Measurements from ENCODE around the gene LRRC27.

The LRRC27 gene

DNA sequence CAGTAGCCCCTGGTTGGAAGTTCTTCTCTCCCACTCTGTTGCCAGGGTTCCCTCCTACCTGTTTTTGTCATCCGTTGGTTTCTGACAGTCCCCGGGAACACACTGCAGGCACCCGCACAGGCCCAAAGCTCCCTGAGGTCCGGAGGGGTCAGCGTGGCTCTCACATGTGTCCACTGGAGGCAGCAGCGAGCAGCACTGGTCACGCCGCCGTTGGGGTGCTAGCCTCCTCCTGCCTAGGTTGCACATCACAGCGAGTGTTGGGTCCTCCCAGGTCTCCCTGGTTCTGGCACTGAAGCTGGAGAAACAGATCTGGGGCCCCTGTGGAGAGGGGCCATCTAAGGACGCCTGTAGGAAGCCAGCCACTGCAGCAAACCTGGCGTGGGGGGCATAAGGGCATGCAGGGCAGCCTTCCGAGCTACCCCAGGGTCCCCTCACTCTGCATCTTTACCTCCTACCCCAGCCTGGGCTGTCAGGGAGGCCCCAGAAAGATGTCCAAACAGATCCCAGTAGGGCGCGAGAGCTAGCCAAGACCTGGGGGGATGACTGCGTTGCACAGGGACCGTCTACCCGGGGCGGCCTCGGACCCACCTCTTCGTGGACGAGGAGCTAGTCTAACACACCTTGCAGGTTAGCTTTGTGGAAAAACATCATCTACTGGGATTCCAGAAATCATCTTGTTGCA is 28.9 kb downstream of the LRRC27 start:
- DNase-seq, result peak; percentile 37

DNA sequence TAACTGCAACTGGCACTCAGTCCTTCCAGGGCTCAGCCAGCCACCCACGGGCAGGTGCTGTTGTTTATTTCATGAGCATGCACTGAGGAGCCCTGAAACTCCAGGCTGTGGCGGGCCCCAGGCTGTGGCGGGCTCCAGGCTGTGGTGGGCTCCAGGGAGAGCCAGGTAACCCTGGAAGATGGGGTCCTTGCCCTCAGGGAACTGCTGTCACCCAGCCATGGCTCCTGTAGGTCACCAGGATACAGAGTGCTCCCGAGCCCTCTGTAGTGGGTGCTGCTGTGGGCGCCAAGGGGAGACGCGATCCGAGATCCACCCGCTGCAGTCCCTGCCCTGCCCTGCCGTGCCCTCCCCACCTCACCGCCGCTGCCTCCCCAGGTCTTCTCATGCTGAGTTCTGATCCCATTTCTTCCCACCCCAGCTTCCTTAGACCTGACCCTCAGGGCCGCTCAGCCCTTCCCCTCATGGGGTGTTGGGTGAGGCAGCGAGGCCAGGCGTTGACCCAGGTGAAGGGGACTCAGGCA is 29.6 kb downstream of the LRRC27 start:
- no peak for DNase-seq

DNA sequence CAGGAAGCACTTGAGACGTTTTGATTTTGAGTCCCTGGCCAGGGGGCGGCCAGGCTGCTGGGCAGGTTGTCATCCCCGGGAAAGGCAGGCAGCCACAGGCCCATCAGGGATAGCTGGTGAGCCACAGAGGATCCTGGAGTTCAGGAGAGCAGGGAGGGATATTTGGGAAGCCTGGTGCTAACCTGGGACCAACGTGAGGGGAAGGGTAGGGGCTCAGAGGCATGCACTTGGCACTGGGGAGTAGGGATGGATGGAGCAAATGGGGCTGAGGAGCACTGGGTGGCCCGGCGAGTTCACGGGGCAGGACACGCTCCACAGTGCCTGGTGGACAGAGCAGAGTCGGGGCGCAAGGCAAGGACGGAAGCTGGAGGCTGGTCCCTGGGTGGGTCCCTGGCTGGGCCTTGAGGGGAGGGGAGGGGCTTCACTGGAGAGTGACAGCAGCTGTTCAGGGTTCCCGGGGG is 30.2 kb downstream of the LRRC27 start:
- DNase-seq, result no peak

DNA sequence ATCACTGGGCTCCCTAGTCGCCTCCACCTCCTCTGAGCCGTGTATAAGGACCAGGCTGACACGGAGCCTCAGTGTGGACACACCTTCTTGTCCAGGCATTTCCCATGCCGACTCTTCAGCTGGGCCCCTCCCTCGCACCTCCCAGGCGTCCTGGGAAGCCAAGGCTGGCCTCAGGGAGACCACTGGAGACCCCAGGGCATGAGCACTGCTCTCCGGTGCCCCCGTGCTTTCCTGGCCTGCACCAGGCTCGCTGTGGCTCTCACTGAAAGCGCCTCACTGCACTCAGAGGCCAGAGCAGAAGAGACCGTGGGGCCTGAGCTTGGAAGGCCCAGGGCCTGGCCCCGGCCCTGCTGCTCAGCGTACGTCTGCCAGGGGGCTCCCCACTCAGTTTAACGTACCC is 31.4 kb downstream of the LRRC27 start:
- DNase-seq, result no peak

DNA sequence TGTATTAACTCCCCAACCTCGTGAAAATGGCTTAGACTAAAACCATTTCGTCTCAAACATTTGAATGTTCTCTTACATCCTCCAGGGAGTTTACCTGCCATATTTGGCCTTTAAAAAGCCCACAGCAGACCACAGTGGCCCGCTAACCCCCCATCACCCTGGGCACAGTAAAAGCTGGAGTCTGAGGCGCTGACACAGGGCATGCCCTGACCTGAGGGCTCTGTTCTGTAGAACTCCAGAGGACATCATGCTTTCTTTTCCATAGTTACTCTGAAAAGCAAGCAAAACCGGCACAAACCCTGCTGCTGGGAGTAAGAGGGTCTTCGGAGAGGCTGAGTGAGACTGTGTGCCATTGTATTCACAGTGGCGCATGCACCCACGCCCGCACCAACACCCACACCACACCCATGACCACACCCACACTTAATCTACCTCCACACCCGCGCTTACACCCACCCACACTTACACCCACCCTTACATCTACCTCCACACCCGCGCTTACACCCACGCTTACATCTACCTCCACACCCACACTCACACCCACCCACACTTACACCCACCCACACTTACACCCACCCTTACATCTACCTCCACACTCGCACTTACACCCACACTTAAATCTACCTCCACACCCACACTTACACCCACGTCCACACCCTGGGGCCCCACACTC is 32.1 kb downstream of the LRRC27 start:
- no peak for DNase-seq

DNA sequence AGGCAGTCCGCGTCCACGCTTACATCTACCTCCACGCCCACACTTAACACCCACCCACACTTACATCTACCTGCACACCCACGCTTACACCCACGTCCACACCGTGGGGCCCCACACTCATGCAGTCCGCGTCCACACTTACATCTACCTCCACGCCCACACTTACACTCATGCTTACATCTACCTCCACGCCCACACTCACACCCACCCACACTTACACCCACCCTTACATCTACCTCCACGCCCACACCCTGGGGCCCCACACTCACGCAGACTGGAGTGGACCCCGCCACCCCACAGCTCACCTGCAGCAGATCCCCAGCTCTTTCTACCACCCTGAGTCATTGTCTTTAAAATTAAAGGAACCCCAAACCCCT is 32.6 kb downstream of the LRRC27 start:
- DNase-seq, result no peak

DNA sequence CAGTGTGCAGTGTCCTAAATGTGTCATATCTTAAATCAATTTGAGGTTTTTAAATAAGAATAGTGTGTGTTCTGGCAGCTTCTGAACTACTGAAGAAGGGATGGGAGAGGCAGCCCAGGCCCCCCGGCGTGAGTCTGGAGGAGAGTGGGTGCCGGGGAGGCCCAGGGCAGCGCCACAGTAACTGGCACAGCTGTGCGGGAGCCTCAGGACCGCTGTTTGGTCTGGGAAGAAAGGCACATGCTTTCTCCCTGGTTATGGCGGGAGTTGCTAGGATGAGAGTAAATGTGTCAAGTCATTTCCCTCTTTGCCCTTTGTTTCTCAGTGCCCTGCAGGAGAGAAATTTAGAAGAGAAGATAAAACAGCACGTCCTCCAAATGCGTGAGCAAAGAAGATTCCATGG is 33.1 kb downstream of the LRRC27 start:
- DNase-seq, result no peak

DNA sequence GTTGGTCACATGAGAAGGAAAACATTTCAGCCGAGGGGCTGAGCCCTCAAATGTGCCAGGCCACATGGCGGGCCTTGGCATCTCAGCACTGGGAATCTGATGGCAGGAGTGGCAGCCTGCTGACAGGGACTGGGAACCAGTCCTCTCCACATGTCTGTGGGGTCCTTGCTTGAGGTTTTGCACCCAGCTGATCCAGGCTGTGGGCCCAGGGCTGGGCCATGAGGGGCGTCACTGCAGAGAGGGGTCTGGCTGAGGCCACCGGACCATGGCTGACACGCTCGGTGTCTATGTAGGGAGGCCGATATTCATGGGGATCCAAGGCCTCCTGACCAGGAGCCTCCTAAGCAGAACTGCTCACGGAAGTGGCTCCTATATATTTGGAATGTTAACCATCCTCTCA is 34.0 kb downstream of the LRRC27 start:
- no peak for DNase-seq

DNA sequence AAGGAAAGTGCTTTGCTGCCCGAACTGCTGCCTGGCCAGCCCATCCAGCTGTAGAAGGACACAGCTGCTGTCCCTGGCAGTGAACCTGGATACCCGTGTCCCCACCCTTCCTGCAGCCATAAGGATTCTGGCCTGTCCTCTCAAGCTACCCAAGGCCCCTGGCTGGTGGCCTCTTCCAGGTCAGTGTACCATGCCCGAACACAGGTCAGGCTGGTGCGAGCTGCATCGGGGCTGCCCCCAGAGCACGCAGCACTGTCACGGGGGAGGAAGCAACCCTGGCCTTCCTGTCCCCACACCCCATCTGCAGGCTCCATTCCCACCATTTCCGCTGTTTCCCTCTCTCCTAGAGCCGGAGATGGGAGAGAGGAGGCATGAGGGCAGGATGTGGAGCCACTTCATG is 34.5 kb downstream of the LRRC27 start:
- DNase-seq, result no peak

DNA sequence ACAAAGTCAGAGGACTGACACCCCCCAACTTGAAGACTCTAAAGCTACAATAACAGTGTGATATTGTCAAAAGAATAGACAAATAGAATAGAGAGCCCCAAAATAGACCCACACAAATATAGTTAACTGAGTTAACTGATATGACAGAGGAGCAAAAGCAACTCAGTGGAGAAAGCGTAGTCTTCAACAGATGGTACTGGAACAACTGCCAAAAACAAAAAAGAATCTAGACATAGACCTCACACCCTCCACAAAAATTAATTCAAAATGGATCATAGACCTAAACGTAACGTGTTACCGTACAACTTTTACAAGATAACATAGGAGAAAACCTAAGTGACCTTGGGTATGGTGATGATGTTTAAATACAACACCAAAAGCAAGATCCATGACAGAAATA is 36.4 kb downstream of the LRRC27 start:
- DNase-seq, result no peak

DNA sequence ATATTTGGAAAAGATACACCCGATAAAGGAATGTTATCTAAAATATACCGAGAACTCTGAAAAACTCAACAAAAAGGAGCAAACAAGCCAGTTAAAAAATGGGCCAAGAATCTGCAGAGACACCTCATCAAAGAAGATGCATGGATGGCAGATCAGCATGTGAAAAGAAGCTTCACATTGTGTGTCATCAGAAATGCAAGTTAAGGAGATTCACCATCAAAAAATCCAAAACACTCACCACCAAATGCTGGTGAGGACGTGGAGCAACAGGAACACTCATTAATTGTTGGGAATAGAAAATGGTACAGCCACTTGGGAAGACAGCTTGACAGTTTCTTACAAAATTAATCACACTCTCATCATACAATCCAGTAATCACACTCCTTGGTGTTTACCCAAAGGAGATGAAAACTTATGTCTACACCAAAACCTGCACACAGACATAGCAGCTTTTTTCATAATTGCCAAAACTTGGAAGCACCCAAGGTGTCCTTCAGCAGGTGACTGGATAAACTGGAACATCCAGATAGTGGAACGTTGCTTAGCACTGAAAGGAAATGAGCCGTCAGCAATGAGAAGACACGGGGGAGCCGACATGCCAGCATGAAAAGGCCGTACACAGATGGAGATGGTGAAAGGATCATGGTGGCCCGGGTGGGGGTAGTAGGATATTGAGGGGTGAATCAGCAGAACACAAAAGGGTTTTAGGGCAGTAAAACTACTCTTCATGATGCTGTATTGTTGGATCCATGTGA is 37.1 kb downstream of the LRRC27 start:
- DNase-seq, result no peak

DNA sequence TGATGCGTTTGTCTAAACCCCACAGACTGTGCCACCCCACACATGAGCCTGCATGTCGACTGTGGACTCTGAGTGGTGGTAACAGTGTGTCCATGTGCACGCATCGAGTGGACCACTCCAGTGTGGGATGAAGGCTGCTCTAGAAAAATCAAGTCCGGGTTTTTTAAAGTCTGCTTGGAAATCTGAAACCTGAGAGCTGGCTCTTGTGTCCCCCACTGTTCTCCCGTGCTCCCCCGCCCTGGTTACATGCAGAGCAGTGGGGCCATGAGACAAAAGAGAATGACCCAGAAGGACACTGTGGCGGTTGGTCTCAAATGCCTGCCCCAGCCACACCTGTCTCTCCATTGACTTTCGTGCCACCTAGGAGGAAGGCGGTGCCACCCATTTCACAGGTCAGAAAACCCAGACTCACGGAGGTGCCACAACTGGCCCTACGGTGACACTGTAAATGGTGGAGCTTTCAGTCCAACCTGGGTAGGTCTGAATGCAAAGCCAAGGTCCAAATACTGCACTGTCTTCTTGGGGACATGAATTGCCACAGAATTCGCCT is 37.7 kb downstream of the LRRC27 start:
- no peak for DNase-seq

DNA sequence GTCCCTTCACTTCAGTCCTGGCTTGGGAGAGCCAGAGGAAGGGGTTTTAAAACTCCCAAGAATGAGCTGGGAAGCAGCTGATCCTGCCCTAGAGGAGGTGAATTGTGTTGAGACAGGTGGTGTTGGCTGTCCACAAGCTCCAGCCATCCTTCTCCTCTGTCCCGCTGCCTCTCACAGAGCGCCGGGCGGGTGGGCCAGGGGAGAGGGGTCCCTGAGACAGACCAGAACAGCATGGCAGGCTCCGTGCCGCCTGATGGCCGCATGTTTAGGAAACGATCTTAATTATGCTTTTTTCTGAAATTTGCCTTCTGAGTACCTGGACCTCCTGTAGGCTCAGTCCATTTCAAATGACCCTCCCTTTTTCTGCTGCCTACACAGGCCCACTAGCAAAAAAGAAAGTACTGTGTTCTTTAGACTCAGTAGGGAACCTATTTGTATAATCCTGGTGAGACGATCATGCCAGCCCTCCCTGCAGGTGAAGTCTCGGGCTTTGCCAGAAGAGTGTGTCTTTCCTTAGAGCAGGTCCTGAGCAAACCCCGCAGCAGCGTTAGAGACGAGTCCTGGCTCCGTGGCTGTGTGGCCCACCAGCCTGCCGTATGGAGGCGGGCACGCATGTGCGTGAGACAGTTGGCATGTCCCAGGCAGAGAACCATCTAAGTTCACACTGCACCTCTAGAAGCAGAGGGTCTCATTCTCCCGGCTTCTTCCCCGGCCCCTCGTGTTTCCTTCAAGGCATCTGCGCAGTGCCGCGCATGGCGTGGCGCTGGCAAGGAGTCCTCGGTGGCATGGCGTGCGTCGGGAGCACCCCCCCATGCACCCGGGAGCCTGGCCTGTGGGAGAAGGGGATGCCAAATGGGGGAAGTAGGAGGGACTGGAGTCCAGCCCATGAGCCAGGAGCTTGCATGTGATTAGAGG is 38.7 kb downstream of the LRRC27 start:
- no peak for DNase-seq

DNA sequence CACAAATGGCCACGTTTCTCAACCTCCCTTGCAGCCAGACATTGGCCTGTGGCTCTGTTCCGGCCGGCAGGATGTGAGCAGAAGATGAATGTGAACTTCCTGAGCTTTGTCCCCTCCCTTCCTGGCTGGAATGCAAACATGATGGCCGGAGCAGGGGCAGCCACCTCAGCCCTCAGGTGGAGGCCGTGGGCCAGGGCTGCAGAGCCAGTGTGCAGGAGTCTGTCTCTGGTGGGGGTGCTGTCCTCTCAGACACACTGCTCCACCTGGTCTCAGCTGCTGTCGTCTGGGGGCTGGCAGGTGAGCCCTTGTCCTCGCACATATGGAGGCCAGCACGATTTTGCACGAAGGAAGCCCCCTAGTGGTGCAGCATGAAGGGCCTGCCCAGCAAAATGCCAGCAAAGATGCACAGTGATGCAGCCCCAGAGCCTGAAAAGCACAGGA is 39.7 kb downstream of the LRRC27 start:
- DNase-seq, result peak; percentile 28

DNA sequence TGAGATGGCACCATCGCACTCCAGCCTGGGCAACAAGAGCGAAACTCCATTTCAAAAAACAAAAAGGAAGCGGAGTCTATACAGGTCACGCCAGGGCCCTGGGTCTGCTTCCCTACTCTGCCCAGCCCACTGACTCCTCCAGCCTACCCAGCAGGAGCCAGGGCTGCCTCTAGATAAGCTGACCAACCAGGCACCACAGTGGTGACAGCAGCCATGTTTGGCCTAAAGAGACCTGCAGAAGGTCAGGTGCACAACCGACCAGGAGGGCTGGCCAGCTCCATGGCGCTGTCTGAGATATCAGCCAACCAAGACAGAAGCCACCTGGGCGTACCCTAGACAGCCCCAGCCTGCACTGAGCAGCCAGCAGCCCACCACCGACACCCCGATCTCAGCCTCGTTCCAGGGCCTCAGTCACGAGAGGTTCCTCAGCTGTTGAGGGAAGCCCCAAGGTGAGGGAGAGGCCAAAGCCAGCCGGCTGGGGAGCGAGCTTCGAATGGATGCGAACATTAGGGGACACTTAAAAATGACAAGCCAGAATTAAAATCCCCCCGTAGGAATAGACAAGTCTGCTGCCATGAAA is 40.6 kb downstream of the LRRC27 start:
- DNase-seq, result peak; percentile 5

DNA sequence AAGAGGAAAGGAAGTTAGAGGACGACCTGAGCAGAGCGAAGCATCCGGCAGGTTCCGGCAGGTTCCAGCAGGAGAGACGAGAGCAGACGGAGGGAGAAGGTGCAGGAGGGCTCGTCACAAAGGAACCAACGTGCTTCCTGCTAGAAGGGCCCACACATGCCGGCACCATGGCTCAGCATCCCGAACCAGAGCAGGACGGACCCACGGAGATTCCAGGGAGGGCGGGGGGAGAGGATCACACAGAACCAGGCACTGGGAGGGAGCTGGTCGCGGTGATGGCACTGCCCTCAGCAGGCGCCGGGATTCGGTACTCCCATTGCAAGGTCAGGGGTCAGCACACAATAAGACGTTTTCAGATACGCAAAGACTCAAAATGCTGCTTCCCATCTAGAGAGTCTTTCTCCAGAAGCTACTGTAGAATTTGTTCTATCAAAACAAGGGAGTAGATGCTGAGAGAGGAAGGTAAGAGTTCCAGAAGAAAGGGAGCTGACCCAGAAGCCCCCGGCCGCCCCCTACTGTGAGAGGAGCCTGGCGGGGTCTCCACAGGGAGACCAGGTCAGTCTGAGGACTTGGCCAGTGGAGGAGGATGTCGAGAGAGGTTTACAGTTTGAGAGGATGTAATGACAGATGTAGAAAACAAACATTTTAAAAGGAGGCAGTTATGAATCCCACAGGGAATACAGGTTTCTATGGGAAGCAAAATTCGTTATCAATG is 41.4 kb downstream of the LRRC27 start:
- DNase-seq, result peak; percentile 9

DNA sequence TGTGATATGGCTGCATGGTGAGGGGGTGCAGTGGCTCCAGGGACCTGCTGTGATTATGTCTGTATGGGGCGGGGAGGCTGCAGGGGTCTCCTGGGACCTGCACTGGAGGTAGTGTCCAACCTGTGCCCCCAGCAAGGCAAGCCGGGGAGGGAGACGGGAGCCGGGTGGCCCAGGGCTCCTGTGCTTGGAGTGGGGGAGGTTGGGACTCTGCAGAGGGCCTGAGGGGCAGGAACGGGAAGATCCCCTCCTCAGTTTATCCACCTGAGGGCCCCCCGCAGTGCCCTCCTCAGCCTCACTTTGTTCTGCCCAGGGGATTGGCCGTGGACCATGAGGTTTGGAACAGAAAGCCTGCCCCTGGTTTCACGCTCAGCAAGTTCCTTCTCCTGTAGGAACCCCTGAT is 42.2 kb downstream of the LRRC27 start:
- DNase-seq, result peak; percentile 4

DNA sequence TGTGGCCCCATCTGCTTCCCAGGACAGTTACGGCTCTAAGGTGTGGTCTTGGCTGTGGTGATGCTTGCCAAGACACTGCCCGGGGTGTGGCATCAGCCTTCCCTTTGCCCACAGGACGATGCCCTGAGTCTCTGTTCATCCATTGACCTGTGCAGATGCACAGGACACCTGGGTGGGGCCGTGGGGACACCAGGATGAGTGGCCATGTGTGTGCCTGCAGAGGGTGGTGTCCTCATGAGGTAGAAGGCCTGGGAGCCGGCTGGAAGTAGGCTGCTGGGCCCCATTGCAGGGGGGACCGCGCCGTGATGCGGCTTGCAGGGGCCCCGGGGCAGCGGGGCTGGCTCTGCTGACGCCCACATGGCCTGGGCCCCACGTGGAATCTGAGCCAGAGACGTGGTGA is 42.6 kb downstream of the LRRC27 start:
- no peak for DNase-seq

DNA sequence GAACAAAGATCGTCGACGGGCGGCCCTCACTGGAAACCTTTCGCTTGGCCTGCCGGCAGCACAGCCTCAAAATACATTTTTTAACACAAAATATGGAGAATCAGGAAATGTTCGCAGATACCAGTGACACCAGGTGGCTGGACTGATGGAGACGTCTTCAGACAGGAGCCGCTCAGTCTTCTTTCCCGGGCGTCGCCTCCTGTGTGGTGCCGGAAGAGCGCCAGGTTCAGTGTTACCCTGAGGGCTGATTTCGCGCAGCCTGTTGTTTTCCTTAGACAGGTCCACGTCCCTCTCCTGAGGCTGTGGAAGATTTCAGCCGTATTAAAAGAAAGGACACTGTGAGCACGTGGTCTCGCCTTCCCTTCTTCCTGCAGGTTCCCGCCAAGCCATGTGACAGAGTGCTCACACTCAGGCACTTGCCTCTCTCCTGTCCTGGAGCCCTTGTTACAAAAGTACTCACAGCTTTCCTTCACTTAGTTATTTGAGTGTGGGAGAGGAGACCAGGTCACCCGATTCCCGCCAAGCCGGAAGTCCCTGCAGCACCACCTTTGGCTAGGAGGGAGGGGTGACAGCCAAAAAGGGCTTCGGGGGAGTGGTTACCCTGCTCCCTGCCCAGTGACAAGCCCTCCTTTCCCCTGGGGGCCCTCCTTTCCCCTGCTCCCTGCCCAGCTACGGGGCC is 43.3 kb downstream of the LRRC27 start:
- DNase-seq, result peak; percentile 13

DNA sequence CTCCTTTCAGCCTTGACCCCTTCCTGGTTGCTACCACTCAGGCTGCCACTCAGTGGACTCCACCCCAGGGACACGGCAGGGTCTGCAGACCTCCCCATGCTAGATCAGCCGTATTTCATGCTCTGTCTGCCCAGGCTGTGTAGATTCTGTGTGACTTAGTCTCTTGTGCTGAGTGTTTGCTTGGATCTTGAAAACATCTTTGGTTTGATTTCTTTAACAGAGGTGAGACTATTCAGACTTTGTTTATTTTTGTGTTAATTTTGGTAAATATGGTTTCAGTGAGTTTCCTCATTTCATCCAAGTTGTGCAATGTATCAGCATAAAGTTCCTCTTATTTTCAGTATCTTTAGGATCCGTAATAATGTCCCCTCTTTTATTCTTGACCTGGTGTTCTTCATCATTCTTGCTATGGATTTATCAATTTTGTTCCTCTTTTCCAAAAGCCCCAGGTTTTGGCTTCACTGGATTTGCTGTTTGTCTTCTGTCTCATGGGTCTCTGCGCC is 43.9 kb downstream of the LRRC27 start:
- DNase-seq, result no peak
